Choroid plexus epithelial cell (primary cell): ENCODE data around the gene DLGAP1.

ENCODE experiments used
- DNase-seq: peaks from one replicate; pipeline ENCODE4 v3.0.0-alpha.2; 2010; ENCODE audit warnings: low read depth
- H3K4me3 ChIP-seq: 2 replicates; pipeline ENCODE4 v1.5.1; 2011; ENCODE audit warnings: low read depth, mild to moderate bottlenecking, control low read depth, low read length, moderate library complexity
- CTCF ChIP-seq: conservative IDR thresholded peaks from 2 replicates; pipeline ENCODE4 v1.5.1; 2011; ENCODE audit warnings: low read depth, mild to moderate bottlenecking, control low read depth, inconsistent platforms, low read length, moderate library complexity

DLGAP1 gene

GRCh38 chr18:4250141-4250540 is 205.0 kb downstream of the DLGAP1 start:
- no peak overlapping the region for H3K4me3 ChIP-seq
- no peak for DNase-seq
- no peak for TF ChIP-seq CTCF

DNA sequence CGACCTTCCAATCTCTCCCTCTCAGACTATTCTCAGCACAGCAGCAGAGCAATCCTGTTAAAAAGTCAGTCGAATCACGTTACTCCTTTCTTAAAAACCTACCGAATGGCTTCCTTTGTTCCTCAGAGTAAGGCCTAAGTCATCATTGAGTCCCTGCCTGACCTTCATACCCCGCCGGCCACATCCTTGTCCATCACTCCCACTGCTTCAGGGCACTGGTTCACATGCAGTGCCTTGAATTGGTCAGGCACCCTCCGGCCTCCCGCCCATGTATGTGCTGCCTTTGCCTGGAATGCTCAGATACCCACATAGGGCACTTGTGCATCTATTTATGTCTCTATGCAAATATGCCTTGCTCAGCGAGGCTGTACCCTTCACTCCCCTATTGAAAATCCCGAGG is 206.4 kb downstream of the DLGAP1 start:
- no peak for TF ChIP-seq CTCF
- no peak overlapping the region for H3K4me3 ChIP-seq
- DNase-seq, result no peak

DNA sequence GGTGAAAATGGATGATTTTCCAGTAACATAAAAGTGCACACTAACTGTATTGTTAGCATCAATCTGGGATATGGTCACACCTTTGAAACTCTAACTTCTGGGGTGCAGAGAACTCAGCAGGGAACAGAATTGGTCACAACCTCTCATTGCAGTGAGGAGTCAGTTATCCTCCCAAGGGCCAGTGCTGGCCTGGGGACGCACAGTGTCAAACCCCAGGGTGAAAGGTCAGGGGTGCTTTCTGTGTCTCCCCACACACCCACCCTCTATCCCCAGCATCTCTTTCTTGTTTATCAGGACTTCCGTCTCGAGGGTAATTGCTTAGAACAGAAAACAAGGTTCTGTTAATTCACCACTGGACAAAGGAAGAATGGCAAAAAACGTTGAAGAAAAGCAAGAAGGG is 208.7 kb downstream of the DLGAP1 start:
- H3K4me3 ChIP-seq, result no peak overlapping the region
- no peak for DNase-seq
- TF ChIP-seq CTCF, result no peak

GRCh38 chr18:4245456-4245855 is 209.7 kb downstream of the DLGAP1 start:
- no peak for TF ChIP-seq CTCF
- H3K4me3 ChIP-seq, result no peak overlapping the region
- no peak for DNase-seq

- no peak for DNase-seq
- no peak overlapping the region for H3K4me3 ChIP-seq
- no peak for TF ChIP-seq CTCF
These were observed 212.5 kb downstream of the DLGAP1 start for GRCh38 chr18:4242431-4243161.

DNA sequence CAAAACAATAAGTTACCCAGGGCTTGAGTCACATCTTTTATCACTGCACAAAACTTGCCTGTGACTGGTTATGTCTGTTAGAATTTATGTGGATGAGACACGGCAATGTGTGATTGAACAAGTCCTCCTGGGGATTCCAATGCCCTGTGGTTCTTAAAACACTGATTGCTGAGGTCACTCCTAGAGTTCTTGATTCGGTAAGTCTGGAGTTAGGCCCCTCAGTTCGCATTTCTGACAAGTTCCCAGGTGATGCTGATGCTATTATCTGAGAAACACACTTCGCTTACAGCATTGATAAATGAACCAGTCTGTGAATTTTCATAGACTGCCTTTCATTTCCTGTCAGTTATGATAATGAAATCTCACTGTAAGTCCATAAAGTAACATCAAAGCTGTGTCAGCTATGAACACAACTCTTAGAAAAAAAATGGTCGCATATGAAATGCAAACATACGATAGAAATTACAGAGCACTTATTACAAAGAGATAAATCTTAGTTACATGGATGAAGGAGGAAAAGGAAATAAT is 214.0 kb downstream of the DLGAP1 start:
- TF ChIP-seq CTCF, result no peak
- DNase-seq, result no peak
- no peak overlapping the region for H3K4me3 ChIP-seq

- DNase-seq, result no peak
- no peak overlapping the region for H3K4me3 ChIP-seq
- TF ChIP-seq CTCF, result no peak
These were observed 216.1 kb downstream of the DLGAP1 start for GRCh38 chr18:4238966-4239365.
